ENCODE data around the gene ZNF101.
A peak's percentile ranks its signal among the peaks of the same experiment; 100 is the strongest.

ZNF101 gene

DNA sequence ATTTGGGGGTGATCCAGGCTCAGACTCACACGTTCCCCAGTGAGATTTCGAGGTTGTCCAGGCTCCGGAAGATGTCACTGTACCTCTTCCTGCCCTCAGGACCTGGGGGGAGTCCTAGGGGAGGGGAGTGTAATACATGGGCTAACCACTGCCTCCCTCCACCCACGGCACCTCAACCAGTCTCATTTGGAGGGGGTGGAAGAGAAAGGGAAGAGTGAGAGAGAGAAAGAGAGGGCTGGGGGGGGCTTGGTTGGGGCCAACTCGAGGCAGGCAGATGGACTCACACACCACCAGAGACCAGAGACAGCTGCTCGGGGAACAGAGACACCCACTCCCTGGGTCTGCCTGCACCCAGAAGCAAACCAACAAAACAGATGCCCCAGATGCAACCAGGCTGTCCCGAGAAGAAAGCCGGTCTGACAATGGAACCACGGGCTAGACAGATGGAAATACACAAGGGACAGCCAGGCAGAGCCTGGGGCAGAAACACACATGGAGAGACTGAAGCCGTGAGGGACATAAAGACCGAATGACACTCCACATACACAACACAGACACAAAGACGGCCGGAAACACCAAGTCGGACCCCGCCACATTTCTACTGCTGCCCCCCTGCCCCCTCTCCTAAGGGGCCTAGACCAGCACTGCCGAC is 26.0 kb upstream of the ZNF101 start:
- no peak for DNase-seq (ENCODE audit: low spot score)

DNA sequence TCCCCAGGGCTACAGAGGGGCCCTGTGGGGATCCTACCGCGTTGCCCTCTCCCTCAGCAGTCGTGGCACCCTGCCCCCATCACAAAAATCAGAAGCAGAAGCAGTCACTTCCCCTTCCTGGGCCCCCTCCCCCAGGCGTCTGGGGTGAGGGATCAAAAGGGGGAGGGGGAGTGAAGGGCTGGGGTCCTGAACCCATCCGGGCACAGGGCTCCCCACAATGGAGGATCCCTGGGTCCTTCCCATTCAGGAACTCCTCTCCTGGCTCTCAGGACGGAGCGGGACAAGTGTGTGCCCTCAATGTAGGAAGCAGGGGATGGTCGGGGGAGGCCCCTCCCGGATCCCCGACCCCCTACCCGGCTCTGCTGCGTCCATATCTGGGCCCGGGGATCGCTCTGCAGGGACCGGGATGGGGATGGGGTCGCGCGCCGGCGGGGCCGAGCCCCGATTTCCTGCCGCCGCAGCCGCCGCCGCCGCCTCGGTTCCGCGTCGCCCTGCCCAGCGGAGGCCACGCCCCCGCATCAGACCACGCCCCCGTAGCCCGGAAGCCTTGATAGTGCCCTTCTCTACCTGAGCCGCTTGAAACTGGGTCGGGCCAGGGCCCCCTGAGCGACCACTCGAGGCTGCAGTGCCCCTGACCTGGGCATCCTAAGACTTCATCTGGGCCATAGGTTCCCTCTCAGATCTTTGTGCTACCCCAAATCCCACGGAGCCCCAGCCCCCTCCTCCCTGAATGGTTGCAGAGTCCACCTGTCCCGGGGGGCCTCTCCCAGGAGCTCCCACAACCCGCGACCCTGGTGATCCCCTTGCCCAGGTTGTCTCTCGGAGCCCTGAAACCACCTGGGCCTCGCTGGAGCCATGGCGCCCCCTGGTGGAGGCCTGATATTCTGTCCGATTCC is 25.2 kb upstream of the ZNF101 start, which contains the start of gene GMIP:
GMIP (minus strand) TSS at position 500 of the 896 bp plus-strand sequence; CDS start at position 372, 128 bp downstream.
- no peak for DNase-seq (ENCODE audit: low spot score)

DNA sequence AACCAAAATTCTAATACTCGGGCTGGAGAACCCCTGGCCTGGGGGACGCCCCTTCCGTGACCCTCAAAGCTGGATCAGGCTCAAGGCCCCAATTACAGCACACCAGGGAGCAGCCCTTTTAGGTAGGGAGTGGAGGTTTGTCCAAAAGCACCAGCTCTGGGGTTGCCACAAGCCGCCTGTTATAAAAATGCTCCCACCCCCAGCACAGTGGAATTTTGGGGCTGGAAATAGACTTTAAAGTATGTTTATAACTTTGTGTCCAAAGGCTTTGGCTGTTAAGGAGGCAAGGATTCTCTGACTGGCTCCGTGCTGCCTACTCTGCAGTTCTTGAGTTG is 24.6 kb upstream of the ZNF101 start:
- no peak for DNase-seq (ENCODE audit: low spot score)

DNA sequence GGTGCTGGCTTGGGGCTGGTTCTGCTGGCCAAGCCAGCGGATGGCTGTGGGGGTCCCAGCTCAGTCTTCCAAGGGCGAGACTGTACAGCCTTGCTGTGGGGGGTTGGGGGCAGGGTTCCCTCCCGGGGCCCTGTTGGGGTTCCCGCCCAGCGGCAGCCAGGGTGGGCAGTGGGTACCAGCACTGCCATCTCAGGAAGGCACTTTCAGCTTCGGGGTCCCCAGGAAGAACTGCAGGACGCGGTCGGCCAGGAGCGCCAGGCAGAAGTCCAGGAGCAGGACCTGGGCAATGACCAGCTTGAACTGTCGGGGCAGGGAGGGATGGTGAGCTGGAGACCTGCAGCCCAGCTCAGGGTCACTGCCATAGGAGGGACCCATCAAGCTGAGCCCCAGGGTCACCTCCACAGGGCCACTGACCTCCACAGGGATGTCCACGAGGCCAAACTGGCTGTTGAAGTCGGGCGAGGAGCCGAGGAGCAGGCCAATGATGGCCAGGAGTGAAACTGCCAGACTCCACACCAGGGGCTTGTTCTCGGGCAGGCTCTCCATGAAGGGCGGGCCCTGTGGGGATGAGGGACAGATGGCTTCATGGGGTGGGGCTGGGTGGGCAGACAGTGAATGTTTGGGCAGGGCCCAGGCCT is 23.3 kb upstream of the ZNF101 start:
- no peak for DNase-seq (ENCODE audit: low spot score)

DNA sequence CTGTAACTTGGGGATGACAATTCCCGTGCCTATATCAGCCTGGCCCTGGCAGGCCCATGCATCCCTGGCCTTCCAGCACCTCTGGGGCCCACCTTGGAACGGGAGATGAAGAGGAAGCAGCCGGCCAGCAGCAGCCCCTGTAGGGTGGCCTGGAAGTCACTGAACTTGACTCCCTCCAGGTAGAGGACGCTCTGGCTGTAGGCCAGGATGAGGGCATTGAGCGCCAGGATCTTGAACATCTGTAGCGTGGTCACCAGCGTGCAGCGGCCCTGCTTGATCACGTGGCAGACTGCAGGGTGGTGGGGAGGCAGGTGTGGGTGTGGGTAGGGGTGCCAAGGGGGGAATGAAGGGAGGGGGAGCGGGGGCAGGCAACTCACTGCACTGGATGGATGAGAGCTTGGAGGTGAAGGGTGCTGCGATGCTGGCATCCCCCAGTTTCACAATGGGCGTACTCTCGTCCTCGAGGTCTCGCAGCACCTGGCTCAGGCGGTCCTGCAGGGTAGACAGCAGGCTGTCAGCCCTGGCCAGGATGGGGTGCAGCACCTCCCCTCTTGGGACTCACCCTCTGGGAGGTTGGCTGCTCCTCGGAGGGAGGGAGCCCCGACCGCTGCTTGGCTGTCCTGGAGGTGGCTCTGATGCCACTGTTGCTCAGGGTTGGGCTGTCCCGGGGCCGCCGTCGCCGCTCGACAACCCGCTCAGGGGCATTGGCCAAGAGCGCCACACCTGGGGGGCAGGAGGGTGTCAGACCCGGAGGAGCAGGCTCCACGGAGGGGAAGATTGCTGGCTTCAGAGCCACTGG is 21.4 kb upstream of the ZNF101 start:
- DNase-seq (ENCODE audit: low spot score): no peak

DNA sequence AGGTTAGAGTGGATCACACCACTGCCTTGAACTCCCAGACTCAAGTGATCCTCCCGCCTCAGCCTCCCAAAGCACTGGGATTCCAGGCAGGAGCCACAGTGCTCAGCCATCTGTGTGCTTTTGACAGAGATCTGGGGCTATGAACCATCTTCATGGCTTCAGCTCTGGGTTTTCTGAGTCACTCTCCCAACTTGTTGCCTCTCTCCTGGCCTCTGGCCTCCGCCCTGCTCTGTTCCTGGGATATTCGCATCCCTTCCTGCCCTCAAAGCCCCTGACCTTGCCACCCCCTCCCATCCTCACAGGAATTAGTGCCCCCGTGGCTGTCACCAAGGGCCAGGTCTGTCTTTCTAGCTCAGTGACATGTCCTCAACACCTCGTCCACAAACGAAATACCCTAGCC is 19.5 kb upstream of the ZNF101 start:
- no peak for DNase-seq (ENCODE audit: low spot score)

DNA sequence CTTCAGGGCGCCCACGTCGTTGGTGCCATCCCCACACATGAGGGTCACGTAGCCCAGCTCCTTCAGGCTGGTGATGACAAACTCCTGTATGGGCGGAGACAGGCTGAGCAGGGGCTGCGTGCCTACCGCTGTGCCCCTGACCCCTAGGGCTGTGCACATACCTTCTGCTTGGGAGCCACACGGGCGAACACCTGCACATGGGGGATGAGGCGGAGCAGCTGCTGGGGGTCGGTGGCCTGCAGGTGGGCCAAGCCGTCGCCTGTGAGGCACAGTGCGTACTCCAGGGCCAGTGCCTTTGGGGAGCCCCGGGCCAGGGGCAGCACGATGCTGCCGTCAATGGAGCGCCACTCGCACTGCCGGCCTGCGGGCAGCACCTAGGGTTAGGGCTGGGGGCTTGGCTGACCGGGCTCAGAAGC is 19.1 kb upstream of the ZNF101 start:
- no peak for DNase-seq (ENCODE audit: low spot score)

DNA sequence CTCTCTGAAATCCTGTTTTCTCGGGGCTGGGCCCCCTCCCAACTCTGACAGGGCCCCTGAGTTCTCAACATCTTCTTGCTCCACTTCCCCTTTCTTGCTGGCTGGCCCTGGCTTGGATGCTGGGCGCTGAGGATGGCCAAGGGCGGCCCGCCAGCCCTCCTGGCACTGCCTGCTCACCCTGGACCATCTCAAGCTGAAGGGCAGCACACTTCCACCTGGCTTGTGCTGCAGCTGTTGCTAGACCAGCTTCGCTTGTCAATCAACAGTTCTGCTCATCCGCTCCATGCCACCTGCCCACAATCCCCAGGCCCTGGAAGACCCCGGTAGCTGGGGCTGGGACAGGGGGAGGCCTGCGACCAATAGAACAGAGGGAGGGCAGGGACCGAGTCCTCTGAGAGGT is 18.3 kb upstream of the ZNF101 start:
- no peak for DNase-seq (ENCODE audit: low spot score)

DNA sequence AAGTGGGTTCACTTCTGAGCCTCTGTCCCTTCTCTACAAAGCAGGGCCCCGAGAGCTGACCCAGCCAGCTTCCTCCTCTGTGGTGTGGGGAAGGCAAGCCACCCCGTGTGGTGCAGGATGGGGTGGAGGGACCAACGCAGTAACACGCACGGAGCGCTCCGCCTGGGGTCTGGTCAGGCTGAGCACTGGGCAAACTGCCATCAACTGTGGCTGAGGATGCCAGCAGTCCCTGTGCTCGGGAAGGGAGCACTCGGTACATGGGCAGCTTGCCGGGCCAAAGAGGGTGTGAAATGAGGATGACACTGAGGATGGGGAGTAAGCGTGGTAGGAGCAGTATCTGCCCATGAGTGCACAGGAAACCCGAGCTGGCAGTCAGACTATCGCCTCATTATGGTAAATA is 17.6 kb upstream of the ZNF101 start:
- peak; percentile 56 for DNase-seq (ENCODE audit: low spot score)

DNA sequence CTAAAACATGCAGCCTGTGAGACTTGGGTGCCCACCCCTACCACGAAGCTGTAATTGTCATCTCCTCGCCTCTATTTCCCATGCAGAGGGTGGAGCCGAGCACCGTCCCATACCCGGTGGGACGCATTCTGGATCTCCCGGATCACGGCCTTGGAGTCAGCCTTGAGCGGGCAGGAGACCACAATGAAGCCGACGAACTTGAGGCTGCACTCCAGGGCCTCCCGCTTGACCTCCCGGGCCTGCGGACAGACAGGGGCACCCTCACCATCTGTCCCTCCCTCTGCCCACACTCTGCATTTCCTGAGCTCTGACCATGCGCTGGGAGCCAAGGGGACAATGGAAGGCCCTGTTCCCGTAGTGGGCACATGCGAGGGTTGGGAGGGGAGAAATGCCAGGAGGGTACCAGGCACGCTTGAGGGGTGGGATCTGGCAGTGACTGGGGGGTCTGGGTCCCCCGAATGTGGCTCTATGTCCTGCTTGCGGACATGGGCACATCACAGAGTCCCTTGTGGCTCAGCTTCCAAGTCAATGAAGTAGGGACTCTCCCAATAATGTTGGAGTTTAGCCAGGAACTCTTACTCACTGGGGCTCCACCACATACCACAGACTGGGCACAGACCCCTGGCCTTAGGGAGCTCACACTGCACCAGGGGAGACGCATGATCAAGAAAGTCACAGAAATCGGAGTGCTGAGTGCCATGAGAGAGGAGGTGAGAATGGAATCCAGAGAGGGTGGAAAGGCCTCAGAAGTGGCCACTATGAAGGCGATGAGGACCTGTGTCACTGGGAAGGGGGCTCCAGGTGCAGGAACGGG is 15.9 kb upstream of the ZNF101 start:
- DNase-seq (ENCODE audit: low spot score): no peak

DNA sequence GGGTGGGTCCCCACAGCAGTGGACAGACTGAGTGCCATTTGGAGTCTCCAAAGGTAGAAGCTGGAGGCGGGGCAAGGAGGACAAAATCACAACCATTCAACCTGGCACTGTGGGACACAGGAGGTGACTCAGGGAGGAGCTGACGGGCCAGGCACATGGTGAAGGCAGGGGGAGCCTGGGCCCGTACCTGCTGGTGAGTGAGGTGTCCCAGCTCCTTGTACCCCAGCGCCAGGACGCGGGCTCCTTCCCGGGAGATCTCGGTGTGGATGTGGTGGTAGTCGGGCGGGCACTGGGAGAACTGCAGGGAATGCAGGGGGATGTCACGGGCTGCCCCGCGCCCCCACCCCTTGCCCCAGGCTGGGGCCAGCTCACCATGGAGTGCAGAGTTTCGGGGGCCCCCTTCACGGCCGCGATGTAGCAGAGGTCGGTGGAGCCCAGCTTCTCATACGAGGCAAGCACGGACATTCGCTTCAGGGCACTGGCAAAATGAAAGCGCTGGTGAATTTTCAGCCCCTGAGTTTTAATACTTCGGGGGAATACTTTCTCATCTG is 15.0 kb upstream of the ZNF101 start:
- no peak for DNase-seq (ENCODE audit: low spot score)

DNA sequence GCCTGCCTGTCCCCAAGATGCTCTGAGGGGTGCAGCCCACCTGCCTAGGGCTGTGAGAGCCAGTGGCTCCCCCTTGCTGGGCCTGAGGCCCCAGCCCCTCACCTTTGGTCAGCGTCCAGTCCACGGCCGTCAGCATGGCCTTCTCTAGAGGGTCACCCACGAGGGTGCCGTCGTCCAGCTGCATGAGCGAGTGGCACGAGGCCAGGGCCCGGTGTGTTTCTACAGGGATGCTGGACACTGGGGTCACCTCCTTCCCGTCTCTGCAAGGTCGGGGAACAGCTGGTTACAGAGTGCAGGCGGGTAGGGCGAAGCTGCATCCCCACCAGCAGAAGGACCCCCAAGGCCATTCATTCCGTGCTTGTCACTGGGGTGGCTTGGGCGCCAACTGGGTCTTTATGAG is 14.2 kb upstream of the ZNF101 start:
- DNase-seq (ENCODE audit: low spot score): no peak

DNA sequence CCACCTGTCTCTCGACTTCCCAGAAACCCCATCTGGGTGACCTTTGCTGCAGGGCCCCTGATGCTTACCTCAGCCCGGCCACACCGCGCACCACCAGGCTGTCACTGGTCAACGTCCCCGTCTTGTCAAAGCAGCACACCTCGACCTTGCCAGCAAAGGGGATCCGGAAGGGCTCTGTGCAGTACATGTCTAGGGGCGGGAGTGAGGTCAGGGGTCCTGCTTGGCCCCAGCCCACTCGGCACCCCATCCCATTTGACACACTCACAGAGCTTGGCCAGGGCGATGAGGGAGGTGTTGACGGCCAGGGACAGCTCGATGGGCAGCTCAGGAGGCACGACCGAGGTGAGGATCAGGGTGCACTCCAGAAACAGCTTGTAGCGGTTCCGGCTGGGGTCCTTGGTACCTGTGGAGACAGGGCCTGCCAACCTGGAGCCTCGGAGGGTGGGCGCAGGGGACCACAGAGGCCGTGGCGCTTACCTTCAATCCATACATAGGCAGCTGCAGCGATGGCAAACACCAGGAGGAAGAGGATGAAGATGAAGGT is 13.5 kb upstream of the ZNF101 start:
- DNase-seq (ENCODE audit: low spot score): no peak

DNA sequence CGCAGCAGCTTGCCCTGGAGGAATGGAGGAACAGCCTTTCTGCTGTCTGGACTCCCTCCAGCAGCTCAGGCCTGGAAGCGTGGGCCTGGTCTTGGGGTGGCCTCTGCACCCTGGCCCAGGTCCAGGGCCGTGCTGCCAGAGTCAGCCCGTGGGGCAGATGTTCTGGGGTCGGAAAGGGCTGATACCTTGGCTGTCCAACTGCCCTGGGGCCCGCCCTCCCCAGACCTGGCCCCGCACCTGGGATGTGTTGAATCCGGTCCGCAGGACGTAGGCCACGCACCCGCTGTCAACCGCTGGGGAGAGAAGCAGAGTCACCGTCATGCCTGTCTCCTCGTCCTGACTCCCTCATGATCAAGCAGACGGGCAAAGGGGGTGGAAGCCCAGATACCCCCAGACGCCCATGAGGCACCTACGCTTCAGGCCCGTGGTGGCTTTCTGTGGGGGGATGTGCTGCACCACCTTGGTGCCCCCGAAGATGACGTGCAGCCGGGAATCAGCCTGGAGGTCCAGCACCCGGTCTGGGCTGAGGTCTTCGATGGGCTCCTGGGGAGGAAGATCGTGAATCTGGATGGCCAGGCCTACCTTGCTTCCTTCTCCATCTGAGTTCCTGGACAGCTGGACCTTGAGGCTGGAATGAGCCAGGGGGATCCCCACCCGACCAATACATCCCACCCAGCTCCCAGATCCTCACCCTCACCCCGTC is 12.8 kb upstream of the ZNF101 start:
- DNase-seq (ENCODE audit: low spot score): no peak

DNA sequence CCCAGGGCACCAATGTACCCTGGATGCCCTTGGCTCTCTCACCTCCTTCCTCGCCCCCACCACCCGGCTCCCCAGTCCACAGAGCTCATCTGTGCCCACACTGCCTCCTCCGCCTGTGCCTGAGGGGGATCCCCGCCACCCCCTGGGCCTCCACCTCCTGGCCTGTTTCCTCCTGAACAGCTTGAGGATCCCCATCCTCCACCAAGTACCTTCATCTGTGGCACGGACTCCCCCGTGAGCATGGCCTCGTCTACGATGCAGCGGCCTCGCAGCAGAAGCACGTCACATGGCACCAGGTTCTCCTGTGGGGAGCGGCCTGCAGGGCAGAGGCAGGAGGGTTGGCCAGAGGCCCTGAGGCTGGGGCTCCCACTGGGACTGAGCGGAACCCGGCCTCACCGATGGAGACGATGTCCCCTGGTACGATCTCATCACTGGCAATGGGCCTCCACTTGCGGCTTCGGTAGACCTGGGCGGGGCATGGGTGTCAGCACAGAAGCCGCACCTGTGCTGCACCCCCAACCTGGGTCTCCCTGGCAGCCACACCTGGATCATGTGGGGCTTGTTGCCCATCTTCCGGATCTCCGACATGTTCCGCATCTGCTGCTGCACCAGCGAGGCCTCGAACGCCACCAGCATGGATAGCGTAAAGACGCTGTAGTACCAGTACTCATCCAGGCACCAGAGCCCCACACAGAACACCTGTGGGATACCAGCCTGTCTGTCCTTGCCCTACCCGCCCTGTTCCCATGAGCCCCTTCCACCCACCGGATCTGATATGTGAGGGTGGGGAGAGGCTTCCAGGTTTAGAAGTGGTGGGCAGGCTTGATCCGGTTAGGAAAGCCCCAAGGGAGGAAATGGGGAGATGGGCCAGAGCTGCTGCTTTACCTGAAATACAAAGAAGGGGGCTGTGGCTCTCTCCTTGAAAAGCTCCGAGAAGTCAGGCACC is 11.9 kb upstream of the ZNF101 start:
- DNase-seq (ENCODE audit: low spot score): no peak

DNA sequence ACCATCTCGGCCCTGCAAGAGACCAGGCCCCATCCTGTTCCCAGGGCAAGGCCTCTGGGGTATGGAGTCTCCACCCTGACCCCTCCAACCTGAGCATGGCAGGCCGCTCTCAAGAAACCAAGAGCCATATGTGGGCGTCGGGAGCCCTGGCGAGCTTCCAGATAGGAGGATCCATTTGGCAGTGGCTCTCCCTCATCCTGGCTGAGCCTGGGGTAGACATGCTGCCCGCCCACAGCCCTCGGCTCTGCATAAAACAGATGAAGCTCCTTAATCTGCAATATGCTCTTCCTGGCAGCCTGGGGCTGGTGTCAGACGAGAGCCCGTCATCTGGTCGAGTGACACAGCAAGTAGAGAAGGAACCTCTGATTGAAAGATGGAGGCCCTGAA is 11.2 kb upstream of the ZNF101 start:
- no peak for DNase-seq (ENCODE audit: low spot score)

DNA sequence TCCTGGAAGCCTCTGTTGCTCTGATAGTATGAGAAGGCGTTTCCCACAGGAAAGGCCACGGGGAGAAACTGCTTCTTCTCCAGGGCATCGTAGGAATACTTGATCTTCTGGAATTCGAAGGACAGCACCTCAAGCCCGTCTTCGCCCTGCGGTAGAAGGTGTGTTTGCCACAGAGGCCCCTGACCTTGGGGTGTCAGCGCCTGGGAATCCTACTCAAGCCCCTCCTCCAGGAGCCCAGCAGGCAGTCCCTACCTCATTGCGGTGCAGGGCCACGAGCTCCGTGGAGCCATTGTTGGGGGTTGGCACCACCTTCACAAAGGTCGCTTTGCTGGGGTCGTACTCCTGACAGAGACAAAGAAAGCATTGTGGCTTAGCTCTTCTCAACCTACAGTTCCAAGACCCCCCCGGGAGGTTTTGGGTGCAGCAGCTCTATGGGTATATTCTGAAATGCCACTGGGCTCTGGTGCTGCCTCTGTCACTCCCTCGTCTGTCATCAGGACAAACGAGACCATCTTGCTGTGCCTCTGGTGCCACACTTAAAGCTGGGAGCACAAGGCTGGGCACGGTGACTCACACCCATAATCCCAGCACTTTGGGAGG is 8.9 kb upstream of the ZNF101 start:
- DNase-seq (ENCODE audit: low spot score): no peak

DNA sequence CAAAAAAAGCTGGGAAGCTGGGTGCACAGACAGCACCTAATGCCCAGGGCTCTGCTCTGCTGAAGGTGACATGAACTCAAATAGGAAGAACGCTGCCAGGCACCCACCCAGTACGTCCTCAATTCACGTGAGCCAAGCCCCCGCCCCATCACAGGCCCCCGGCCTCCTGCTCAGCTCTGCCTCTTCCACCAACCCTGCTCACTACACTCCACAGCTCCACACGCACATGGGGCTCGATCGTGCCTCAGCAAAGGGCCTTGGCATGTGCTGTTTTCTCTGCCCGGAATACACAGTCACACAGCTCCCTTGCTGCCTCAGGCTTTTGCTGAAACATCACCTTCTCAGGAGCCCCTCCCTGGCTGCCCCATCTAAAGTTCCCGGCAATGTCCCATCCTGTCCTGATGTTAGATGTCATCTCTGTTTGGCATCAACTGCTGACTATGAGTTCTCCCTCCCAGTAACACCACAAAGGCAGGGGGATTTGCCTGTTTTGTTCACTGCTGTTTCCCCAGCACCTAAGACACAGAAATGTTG is 7.4 kb upstream of the ZNF101 start:
- DNase-seq (ENCODE audit: low spot score): no peak

Measured in putamen (tissue), 1 donor.